Stimulated activated CD8-positive, alpha-beta memory T cell treated with anti-CD3 and anti-CD28 coated beads, Interleukin-15, amount 100 ng/mL, for 4 hours (primary cell): ENCODE measurements around the gene TTLL8.

Experiments
- DNase-seq, 2 donors: peaks; one replicate each; pipeline ENCODE4 v3.0.0-alpha.2; 2020; ENCODE audit warnings: low read depth in 2 of 2

TTLL8 gene

DNA sequence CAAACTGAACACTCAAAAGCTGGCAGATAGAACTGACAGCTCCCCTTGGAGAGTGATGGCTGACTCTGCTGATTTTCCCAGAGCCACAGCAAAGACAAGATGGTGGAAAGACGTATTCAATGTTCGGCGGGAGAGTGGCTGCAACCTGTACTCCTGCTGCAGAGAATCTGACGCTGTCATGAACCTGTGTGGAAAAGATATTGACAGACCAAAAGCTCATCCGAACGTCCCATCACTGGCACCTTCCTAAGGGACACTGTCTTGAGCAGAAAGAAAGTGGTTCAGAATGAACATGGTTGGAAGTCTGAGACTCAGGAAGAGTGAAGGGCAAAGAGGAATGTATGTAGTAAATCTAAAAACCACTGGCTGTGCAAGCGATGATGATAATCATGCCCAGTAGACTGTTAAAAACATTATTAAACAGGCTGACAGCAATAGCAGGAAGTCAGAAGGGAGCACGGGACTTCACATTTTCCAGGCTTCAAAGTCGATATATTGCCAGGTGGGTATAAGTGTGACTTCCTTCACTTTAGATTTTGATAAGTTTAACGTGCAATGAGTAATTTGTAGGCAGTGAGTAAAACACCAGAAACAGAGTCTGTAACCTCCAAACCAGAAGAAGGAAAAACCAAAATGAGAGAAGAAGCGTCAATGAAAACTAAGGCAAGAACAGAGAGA is 39.4 kb downstream of the TTLL8 start:
- DNase-seq = no peak

DNA sequence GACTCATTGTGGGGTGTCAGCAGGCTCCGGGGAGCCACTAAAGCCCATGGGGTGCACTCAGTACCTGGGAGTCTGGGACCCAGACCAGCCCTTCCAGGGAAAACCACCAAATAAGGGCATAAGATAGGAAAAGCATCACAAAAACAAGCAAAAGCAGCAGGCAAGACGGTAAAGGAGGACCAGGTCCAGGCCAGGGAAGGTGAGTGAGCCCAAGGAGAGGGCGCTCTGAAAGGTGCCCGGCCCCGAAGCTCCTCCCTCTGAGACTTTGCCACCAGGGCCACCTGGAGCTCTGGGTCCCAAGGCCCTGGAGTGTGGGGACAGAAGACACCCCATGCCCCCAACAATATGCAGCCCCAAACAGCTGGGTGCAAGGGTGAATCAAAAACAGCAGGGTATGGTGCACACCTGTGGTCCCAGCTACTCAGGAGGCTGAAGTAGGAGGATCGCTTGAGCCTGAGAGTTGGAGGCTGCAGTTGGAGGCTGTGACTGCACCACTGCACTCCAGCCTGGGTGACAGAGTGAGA is 40.3 kb downstream of the TTLL8 start:
- DNase-seq = no peak

DNA sequence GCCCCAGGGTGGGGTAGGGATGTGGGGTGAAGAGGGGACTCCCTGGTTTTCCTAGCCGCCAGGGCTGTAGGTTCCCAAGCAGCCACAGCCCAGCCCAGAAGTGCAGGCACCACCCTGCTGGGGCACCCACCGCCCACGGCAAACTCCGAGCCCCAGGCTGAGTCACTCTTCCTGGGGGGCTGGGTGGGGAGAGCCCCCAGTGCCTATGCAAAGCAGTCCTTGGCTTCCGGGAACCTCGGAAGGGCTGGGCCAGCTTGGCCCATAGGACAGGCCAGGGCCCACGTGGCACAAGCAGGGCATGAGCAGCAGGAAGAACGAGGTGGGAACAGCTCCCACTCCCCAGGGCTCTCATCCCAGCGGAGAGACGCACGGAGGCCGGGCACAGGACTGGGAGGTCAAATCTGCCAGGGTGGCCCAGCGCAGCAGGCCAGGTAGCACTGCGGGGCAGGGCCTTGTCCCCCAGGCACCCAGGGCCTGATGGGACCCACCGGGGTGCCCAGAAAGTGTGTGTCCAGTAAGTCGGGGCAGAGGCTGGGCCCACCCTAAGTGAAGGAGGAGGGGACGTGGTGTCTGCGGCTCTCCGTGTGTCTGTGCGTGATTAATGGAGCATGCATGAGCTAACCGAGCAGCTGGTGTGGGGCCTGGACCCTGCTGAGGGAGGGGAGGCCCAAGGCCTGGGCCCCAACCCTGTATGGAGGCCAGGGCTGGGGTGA is 41.0 kb downstream of the TTLL8 start:
- DNase-seq = peak; percentile 63 to 69

DNA sequence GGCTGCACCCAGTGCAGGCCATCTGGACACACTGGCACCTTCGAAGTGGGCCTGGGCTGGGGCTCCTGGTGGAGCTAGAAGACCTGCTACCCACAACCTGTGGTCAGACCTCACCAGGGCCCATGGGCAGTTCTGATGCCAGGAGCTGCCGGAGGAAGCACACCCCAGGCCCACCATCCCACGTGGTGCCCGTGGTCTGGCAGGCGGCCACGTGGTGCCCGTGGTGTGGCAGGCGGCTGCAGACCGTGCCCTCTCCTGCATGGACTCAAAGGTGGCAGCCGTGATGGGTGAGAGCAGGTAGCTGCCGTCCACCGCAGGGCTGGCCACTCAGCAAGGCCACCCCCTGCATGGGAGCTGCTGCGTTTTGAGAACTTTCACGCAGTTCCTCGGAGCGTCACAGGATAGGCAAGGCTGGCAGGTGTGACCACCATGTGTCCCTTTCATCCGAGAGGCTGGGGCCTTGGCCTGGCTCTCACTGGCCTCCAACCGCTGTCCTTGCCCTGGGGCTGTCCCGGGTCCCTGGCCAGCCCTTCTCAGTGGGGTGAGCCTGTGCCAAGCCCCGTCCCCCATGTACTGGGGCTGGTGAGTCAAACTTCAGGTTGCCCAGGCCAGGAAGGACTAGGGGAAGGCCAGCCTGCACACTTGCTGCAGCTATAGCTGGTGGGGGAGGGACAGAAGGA is 41.6 kb downstream of the TTLL8 start:
- DNase-seq = no peak

DNA sequence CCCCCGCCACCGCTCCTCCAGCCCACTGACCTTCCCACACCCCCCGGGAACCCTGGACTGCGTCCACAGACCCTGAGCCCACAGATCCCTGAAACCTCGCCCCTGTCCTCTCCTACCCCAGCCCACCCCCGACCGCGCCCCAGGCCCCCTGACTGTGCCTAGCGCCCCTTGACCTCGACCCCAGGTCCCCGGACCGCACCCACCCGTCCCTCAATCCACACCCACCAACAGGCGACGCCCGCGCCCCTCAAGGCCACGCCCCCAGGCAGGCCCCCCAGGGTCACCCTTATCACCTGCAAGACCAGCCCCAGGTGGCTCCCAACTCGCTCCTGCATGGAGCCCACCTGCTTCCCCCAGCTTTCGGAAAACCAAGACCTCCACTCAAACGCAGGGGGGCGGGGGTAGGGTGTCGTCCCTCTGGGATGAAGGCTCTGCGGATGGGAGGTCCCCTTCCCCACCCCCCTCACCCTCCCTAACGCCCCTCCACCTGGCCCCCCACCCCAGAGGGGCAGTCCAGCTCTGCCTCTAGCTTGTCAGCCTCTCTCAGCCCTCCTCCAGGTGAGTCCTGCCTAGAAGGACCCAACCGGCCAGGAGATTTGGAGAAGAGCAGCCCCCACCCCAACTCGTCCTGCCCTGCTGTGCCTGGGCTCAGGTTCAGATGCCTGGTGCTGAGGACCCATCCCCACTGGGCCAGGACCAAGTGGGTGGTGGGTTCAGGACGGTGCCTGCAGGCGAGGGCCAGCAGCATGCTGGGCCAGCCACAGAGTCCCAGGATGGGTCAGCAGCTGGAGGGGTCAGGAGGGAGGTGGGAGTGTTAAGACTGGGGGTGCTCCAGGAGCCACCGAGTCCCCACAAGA is 42.4 kb downstream of the TTLL8 start:
- no peak for DNase-seq

DNA sequence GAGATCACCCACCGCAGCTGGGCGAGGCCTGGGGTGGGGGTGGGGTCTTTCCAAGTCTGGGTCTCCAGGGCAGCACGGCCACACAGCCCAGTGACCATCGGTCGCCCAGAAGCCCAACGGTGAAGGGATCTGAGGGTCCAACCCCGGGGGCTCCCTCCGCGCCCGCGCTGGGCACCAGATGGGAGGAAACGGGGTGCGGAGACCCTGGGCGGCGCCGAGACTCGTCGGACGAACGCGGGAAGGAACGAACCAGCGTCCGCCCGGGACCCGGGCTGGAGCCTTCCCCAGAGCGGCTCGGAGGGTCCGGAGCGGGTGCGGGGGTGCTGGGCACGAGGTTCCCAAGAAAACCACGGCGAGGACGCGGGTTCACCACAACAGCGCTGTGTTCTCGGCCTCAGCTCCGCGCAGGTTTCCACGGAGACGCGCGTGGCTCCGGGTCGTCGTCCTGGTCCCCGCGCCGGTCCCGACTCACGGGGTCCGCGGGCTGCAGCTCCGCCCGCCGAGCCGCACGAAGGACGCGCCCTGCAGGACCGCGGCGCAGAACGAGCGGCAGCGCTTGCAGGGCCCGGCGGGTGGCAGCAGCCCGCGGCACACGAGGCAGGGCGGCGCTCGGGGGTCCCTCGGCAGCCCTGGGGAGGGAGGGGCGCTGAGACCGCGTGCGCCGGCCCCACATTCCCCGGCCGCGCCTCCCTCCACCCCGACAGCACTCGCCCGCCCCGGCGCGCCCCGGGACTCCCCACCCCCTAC is 43.3 kb downstream of the TTLL8 start:
- DNase-seq = no peak

DNA sequence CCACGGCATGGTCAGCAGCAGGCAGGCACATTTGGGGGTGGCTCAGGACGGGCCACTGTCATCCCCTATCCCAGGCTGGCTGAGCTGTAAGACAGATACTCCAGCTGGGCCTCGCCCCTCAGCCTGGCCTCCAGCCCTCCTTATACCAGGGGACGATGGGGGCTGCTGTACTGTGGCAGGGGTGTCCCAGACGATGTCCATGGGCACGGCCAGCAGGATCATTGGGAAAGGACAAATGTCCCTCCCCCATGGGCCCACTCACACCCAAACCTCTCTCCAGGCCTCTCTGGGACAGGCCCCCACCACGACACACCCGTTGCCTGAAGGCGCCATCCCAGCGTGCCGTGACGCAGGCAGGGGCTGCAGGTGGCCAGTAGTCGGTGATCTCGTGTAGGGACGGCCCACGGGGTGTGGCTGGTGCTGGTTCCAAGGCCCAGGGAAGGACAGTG is 44.0 kb downstream of the TTLL8 start:
- DNase-seq = no peak

DNA sequence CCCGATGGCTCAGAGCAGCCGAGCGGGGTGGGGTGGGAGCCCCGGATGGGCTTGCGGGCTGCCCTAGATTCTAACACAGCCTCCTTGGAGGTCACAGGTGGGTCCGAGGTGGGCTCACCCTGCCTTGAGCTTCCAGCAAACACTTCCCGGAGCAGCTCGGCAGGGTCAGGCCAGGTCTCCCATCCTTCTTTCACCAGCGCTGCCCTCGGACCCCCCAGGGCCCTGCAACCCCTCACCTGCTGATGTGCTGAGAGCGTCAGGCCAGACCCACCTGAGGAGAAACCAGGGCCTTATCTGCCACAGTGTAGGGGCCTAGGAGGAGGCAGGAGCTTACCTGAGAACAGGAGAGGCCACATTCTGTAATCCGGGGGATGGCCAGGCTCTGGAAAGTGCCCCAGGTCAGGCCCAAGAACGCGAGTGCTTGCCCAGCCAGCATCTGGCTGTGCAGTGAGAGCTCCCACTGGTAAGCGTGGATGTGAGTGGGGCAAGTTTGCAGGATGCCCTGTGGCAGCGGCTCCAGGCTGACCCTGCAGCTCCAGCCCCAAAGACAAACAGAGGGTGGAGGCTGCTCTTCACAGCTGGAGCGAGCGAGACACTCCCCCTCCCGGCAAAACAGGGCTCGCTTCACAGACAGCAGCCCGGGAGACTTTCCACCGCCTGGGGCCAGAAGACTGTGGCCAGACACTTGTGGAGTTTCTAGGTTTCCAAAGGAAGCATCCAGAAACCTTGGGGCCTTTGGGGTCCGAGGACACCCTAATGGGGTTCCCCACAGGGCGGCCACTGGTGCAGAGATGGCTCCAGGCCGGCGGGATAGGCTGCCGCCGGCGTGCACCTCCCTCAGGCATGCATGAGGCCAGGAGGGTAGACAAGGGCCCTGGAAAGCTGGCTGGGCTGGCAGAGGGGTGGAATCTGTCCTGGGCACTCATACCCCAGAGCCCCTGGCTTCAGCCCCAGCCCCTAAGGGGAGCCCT is 45.6 kb downstream of the TTLL8 start, which contains the start of gene IL17REL:
TSS of gene IL17REL (minus strand) at position 555 of the 971 bp plus-strand sequence. CDS start at position 436, 119 bp downstream.
- DNase-seq = no peak

DNA sequence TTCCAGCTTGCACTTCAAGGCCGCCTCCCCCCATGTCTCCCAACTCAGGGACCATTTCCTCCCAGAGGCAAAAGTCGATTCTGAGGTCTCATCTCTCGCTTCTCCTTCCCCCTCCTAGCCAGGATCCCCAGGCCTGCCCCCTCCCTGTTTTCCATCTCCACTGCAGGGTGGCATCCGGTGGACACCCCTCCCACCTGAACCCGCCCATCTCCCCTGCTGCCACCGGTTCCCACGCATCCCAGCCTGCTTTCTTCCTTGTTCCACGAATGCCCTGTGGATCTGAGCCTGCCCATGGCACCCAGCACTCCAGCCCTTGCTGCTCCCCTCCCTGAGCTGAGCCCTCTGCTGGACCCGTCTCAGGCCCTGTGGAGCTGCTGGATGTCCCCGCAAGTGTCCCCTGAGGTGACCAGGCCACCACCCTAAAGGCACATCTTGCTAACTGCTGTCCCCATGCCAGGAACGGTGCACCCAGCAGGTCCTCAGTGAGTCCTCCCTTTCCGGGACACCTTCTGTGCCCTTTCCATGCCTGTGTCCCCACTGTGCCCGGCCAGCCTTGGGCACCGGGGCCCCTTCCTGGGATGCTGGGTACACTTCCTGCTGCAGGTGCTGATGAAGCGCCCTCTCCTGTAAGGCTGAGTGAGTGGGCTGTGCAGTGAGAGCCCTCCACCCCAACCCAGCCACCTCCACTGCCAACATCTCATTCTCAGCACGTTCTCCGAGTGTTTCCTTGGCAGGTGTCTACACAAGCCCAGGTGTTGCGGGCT is 46.5 kb downstream of the TTLL8 start:
- no peak for DNase-seq

DNA sequence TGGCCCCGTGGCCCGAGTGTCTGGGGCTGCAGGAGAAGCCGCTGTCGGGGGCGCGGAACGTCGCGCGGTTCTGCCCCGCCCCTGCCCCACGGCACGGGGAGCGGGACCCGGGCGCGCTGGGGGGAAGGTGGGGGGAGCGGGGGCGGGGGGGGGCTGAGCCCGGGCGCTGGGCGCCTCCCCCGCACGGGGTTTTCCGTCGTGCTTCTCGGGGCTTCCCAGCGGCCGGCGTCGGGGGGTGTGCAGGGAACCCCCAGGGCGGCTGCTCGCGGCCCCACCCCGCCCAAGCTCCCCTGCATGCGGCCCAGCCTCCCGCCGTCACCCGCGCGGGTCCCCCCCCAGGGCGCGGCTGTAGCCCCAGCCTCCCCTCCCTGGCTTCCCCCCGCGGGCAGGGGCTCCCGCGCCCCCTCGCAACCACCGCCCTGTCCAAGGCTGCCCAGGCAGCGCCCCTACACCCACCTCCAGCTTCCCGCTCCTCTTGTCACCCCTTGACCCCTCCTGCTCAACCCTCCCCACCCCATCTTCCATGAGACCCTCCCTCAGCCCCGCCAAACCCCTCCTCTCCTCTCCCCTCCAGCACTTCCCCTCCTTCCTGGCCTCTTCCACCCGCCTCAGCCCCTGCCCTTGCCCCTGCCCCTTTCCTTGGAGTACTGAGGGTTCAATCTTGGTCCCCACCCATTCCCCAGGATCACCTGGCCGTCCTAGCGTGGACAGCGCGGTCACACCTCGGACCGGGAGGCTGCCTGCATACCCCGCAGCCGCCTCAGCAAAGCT is 47.2 kb downstream of the TTLL8 start:
- peak; percentile 62 to 72 for DNase-seq

DNA sequence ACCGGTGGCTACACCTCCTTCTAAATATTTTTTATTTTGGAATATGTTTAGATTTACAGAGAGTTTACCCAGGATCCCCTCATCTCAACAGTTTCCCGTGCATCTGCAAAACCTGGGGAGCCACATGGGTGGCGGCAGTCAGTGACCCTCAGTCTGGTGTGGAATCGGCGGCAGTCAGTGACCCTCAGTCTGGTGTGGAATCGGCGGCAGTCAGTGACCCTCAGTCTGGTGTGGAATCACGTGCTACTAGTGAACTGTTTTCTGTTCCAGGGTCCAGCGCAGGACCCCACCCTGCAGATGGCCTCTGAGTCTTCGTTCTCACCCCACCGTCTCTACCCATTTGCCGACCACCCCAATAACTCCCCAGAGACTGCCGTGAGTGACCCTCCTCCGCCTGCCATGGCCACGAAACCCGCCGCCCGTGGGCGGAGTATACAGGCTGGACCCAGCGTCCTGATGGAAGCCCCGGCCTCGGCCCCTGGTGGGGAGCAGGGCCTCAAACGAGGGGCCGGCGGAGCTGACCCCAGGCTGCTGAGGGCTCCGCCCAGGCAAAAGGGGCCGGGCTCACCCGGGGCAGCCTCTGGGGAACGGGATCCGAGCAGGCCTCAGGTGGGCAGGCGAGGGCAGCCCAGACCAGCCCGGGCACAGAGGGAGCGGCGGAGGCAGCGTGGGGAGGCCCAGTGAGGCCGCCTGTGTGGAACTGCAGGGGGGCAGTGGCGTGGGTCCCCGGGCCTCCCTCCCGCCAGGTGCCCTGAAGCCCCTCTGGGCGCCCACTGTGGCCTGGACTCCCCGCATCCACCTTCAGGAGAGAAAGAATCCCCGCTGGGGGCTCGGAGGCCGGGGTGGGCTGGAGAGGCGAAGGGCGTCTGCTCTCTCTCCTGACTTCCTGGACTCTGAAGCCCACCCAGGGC is 48.1 kb downstream of the TTLL8 start:
- DNase-seq = no peak

DNA sequence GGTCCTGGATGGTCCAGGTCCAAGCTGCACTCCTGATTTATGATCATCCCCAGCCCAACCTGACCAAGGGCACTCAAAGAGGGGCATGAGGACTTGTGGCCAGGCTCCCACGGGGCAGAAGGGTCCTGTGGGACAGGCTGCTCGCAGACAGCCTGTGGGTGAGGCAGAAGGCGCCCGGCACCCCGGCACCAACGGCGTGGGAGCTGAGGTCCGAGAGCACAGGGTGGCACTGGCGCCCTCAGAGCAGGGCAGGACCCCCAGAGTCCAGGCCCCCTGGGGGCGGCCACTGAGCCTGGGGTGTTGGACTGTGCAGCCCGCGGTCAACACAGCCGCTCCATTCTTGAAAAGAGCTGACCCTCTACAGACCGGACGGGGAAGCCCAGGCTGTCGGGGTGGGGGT is 48.8 kb downstream of the TTLL8 start:
- DNase-seq = no peak

DNA sequence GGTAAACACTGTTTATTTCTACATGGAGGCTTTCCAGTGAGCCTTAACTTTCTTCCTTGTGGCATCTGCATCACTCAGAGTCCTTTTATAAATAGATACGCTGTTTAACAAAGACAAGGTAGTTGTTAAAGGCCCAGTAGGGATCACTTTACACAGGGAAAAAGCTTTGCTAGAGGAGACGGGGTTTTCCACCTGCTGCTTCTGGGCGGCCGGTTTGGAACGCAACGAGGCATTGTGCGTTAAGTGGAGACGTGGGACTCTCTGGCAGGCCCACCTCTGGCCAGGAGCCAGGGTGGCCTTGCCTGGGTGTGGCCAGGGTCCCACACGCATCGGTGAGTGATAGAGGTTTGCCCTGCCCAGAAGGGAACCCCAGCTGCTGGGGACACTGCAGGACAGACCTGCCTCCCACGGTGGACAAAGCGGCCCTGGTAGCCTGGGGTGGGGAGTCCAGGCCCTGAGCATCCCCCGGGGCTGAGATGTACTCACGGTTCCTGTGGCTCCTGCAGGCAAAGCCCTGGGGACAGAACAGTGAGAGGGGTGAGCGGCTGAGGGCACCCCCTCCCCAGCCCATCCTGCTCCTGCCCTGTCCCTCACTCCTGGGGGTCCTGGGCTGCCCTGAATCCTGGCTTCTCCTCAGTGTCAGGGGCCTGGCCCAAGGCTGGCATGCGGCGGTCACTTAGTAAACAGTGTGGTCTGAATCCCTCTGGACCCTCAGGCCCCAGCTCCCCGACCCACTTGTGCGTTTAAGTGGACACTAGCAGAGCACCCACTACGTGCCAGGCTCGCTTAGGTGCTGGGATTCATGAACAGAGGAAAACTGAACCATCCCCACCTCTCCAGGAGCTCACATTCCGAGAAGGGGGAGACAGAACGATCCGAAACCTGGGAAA is 49.7 kb downstream of the TTLL8 start:
- no peak for DNase-seq

DNA sequence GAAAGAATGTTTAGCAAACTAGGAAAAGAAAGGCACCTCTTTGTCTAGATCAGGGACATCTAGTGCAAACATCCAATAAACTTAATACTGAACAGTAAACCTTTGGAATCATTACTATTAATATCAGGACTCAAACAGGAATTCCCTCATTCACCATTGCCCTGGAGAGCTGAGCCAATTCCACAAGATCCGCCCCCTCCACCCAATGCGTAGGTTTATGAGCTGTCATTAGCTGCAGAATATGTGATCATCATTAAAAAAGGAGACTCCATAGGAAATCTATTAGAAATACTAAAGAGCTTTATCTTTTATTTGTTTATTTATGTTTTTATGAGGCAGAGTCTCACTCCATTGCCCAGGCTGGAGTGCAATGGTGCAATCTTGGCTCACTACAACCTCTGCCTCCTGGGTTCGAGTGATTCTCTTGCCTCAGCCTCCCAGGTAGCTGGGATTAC is 51.0 kb downstream of the TTLL8 start:
- no peak for DNase-seq

DNA sequence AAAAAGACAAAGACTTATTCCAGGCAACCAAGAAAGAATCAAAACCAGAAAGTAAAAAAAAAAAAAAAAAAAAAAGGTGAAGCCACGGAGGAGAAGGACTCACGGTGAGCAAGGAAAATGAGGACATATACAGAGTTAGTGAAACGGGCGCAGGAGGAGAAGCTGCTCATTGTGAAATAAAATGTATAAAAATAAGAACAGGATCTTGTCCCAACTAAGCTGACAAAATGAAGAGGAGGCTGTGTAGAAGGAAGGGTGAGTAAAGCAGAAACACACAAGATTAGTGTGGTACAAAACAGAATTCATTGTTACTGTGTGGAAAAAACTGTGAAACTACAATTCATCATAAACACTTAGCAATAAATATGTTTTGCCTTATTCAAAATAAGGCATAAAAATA is 53.2 kb downstream of the TTLL8 start:
- no peak for DNase-seq

DNA sequence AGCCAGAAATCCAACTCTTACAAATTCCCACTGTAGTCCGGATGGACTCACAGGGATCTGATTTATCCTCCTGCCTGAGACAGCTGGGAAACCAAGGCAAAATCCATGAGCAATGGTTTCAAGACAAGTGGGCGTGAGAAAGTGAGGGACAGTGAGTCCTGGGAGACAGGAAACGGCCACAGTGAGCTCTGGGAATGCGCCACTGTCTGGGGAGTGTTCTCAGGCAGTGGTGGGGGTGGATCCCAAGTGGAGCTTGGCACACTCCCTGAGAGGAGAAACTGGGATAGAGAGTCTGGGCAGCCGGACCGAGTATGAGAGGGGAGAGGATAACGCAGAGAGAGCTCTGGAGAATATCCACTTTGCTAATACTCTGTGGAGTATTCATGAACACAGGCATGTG is 55.3 kb downstream of the TTLL8 start:
- DNase-seq = no peak
